Measurements from ENCODE around the gene ASB9. TPM values are rescaled to one million over a fixed set of nuclear protein-coding genes. Genes with fewer than 3 reads are reported as not detected.

The ASB9 gene
- total and polyA plus RNA-seq, 2 of the 8 experiments (the other 6 are each of a cell fraction or from before 2014, with no cell fraction given): 0.54 to 1.2 TPM

GRCh38 chrX:15204130-15204751 is 65.6 kb downstream of the ASB9 start:
- H4K20me1 ChIP-seq (replicated peaks in 1 of 2; ENCODE audit: control insufficient read depth in 1 of 2, insufficient read depth in 2 of 2, low read length in 2 of 2): no peaks in the 10 kb centered on the region
- H3K4me1 ChIP-seq (replicated peaks in 1 of 4; ENCODE audit: control insufficient read depth in 3 of 4, insufficient read depth in 4 of 4, low read length in 3 of 4): no peaks in the 10 kb centered on the region
- H3K27me3 ChIP-seq (replicated peaks in 1 of 4; ENCODE audit: control insufficient read depth in 3 of 4, extremely low read depth in 1 of 4, insufficient read depth in 3 of 4, low read length in 3 of 4): no peaks in the 10 kb centered on the region
- H3K56ac ChIP-seq (replicated peaks; ENCODE audit: insufficient read length, low read depth, low read length): no peak overlapping the region
- H2BK120ac ChIP-seq (replicated peaks; ENCODE audit: low read depth, low read length): no peak overlapping the region
- no peak overlapping the region for H3K23ac ChIP-seq (ENCODE audit: insufficient read length)
- H3K4me2 ChIP-seq (ENCODE audit: insufficient read depth in 1 of 2, low read depth in 2 of 2, low read length in 2 of 2): no peak overlapping the region
- WGBS, 2 experiments (ENCODE audit: extremely low coverage in 1 of 2, insufficient coverage in 1 of 2, insufficient read length in 1 of 2, insufficient replicate concordance in 2 of 2, low coverage in 1 of 2, low lambda C conversion rate in 2 of 2, missing lambda C conversion rate in 1 of 2): 86% methylated on average over 4 of the region's 4 CpGs; no CpG with 5 or more reads in 1 of the 2 experiments
- H3K14ac ChIP-seq (ENCODE audit: insufficient read length): no peak overlapping the region
- H2BK20ac ChIP-seq (ENCODE audit: low read length): no peak overlapping the region
- H3K79me1 ChIP-seq (ENCODE audit: low read depth, low read length): no peaks in the 10 kb centered on the region
- no peak overlapping the region for H3K4me3 ChIP-seq (ENCODE audit: extremely low read depth in 1 of 4, insufficient read depth in 2 of 4, low read depth in 3 of 4, low read length in 4 of 4)
- no peak overlapping the region for H3K27ac ChIP-seq (ENCODE audit: low read depth, low read length)
- no peak overlapping the region for H3K9ac ChIP-seq (replicated peaks in 1 of 4; ENCODE audit: extremely low read depth in 1 of 4, low read depth in 3 of 4, low read length in 3 of 4)
- no peak overlapping the region for H2BK15ac ChIP-seq (ENCODE audit: low read length)
- TF ChIP-seq E2F6 (IDR thresholded peaks at IDR 0.05) (no peak), EGR1 (IDR thresholded peaks at IDR 0.05; ENCODE audit: borderline replicate concordance, low read depth, low read length) (no peak), SP1 (IDR thresholded peaks at IDR 0.05; ENCODE audit: low read depth, low read length) (no peak)
- H4K8ac ChIP-seq (ENCODE audit: extremely low read depth, insufficient read depth, low read length): no peak overlapping the region
- no peak overlapping the region for H2BK5ac ChIP-seq (ENCODE audit: low read depth, low read length)
- no peaks in the 10 kb centered on the region for H3K23me2 ChIP-seq (ENCODE audit: low read depth, low read length)
- no peak for FAIRE-seq
- H2AK5ac ChIP-seq (ENCODE audit: low read depth, low read length): no peak overlapping the region
- H3K36me3 ChIP-seq (ENCODE audit: control insufficient read depth in 2 of 4, insufficient read depth in 4 of 4, low read length in 3 of 4): no peaks in the 10 kb centered on the region
- H4K5ac ChIP-seq (ENCODE audit: insufficient read length, low read depth, low read length): no peak overlapping the region
- H4K91ac ChIP-seq (replicated peaks; ENCODE audit: insufficient read length, low read length): no peak overlapping the region
- CTCF ChIA-PET (ENCODE audit: partially characterized antibody): interaction anchor here (1.8 kb wide), 1 partner anchor 61 kb away, joined by 5 read pairs; no protein-coding TSS in a partner anchor
- no peak overlapping the region for H3K18ac ChIP-seq (ENCODE audit: extremely low read depth, low read length)
- H3K79me2 ChIP-seq (ENCODE audit: control insufficient read depth in 1 of 2, insufficient read depth in 2 of 2, low read length in 2 of 2): no peaks in the 10 kb centered on the region
- H3K9me3 ChIP-seq (ENCODE audit: insufficient read depth in 2 of 2, low read depth in 1 of 2, low read length in 1 of 2): no peaks in the 10 kb centered on the region
- H2BK12ac ChIP-seq (ENCODE audit: low read depth, low read length): no peak overlapping the region
- no peak overlapping the region for H2AFZ ChIP-seq (ENCODE audit: low read length)
- DNase-seq (ENCODE audit: low read depth in 1 of 2, low spot score in 2 of 2): no peak
- POLR2A ChIA-PET (ENCODE audit: partially characterized antibody): no interaction called here
- H3K4ac ChIP-seq (replicated peaks; ENCODE audit: insufficient read length, low read depth, low read length): no peak overlapping the region
